B cell (primary cell): ENCODE data around the gene MAP3K21.

Source experiments
- EZH2 ChIP-seq: IDR thresholded peaks from 2 replicates; pipeline ENCODE4 v1.6.1; 2012; ENCODE audit warnings: borderline replicate concordance, low read depth, mild to moderate bottlenecking, moderate library complexity, low read length; ENCODE audit not compliant: insufficient read depth, poor library complexity, severe bottlenecking
- TF ChIP-seq, protein P1 (sequence below): fragments of 200-600 bp; IDR thresholded peaks from one replicate; pipeline ENCODE4 v1.8.0; 2022; ENCODE audit warnings: antibody characterized with exemption, mild to moderate bottlenecking

DNA sequence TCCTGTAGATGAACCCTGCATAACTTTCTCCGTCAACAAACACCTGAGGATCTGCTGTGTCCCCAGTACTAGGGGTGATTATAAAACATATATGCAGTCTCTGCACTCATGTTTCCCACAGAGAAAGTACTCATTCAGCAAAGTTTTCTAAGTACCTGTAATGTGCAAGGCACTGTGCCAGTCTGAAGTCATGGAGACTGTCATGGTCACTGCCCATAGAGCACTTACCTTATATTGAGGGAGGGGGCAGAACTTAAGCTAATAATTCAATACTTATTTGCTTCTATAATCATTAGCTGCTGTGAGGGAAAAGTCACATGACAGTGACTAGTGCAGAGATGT is 41.2 kb downstream of the MAP3K21 start:
- TF ChIP-seq, protein P1, sequence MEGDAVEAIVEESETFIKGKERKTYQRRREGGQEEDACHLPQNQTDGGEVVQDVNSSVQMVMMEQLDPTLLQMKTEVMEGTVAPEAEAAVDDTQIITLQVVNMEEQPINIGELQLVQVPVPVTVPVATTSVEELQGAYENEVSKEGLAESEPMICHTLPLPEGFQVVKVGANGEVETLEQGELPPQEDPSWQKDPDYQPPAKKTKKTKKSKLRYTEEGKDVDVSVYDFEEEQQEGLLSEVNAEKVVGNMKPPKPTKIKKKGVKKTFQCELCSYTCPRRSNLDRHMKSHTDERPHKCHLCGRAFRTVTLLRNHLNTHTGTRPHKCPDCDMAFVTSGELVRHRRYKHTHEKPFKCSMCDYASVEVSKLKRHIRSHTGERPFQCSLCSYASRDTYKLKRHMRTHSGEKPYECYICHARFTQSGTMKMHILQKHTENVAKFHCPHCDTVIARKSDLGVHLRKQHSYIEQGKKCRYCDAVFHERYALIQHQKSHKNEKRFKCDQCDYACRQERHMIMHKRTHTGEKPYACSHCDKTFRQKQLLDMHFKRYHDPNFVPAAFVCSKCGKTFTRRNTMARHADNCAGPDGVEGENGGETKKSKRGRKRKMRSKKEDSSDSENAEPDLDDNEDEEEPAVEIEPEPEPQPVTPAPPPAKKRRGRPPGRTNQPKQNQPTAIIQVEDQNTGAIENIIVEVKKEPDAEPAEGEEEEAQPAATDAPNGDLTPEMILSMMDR = no peak
- no peak for TF ChIP-seq EZH2
